ENCODE results near the gene KCTD14. TPM values are rescaled to one million over a fixed set of nuclear protein-coding genes. Genes with fewer than 3 reads are reported as not detected.

Gene KCTD14
- polyA plus RNA-seq, 1 experiment: 1.8 TPM

DNA sequence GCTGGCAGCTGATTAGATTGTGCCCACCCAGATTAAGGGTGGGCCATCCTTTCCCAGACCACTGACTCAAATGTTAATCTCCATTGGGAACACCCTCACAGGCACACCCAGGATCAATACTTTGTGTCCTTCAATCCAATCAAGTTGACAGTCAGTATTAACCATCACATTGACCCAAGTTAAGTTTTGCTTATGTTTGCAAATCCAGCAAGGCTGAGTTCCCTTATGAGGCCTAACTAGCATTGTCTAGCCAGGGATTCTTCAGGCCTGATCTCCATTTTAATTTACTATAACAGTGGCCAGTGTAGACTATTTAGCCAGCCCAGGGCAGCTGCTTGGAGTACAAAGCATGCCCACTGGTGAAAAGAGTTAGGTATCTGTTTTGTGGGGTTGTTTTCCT, 2.3 kb upstream of the KCTD14 start:
- no peaks in the 10 kb centered on the region for H3K27me3 ChIP-seq (ENCODE audit: control insufficient read depth, insufficient read depth, low read length)
- CTCF ChIA-PET: no interaction called here
- POLR2A ChIA-PET: no interaction called here
- no peaks in the 10 kb centered on the region for H3K36me3 ChIP-seq (ENCODE audit: control insufficient read depth, insufficient read depth, low read length)
- no peak for DNase-seq (ENCODE audit: low read depth)
- TF ChIP-seq CTCF (IDR thresholded peaks at IDR 0.05; ENCODE audit: insufficient read depth, low read depth, low read length): no peak
- no peak overlapping the region for H3K4me3 ChIP-seq (ENCODE audit: low read depth, low read length)

GRCh38 chr11:78023426-78023825, 350 bp upstream of the KCTD14 start:
- Histone ChIP-seq H3K4me3 (ENCODE audit: low read depth, low read length) (peak overlapping the region; percentile 43), H3K36me3 (ENCODE audit: control insufficient read depth, insufficient read depth, low read length) (no peaks in the 10 kb centered on the region), H3K27me3 (ENCODE audit: control insufficient read depth, insufficient read depth, low read length) (no peaks in the 10 kb centered on the region)
- no peak for DNase-seq (ENCODE audit: low read depth)
- CTCF ChIA-PET: no interaction called here
- TF ChIP-seq CTCF (IDR thresholded peaks at IDR 0.05; ENCODE audit: insufficient read depth, low read depth, low read length): no peak
- POLR2A ChIA-PET: no interaction called here

DNA sequence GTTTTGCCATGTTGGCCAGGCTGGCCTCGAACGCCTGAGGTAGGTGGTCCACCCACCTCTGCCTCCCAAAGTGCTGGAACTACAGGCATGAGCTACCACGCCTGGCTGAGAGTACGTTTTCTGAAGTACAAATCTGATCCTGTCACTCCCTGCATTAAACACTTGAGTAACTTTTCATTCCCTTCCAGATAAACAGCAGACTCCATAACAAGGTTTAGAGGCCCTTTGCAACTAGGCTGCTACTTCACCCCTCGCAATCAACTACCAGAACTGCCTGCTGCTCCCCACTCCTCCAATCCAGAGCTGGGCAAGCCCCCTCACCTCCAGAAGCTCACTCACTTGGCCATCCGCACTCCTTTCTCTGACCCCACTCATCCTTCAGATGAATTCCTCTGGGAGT, 1.5 kb downstream of the KCTD14 start:
- TF ChIP-seq CTCF (IDR thresholded peaks at IDR 0.05; ENCODE audit: insufficient read depth, low read depth, low read length): no peak
- H3K27me3 ChIP-seq (ENCODE audit: control insufficient read depth, insufficient read depth, low read length): no peaks in the 10 kb centered on the region
- ChIA-PET POLR2A (interaction anchor here (1.2 kb wide), 1 partner anchor 18 kb away, joined by 3 read pairs; no protein-coding TSS in a partner anchor), CTCF (interaction anchor here (1.0 kb wide), 1 partner anchor 12 kb away, joined by 3 read pairs; no protein-coding TSS in a partner anchor)
- H3K4me3 ChIP-seq (ENCODE audit: low read depth, low read length): no peak overlapping the region
- H3K36me3 ChIP-seq (ENCODE audit: control insufficient read depth, insufficient read depth, low read length): no peaks in the 10 kb centered on the region
- DNase-seq (ENCODE audit: low read depth): no peak

DNA sequence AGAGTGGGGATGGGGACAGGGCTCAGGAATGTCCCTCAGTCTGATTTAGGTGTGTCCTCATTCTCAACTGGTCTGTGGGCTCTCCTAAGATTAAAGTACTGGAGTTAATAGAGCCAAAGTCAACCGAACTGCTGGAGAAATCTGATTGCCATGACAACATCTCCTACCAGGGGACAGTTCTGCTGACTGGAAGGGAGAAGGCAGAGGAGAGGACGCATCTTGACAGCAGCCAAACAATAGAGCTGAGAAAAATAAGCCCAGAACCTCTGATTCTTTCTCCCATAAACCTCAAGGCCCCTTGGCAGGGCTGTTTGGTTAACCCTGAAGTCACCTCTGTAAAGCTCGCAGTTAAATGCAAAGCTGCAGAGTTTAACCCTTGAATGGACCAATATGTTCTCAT, 2.8 kb downstream of the KCTD14 start:
- no peak for TF ChIP-seq CTCF (IDR thresholded peaks at IDR 0.05; ENCODE audit: insufficient read depth, low read depth, low read length)
- H3K27me3 ChIP-seq (ENCODE audit: control insufficient read depth, insufficient read depth, low read length): no peaks in the 10 kb centered on the region
- H3K36me3 ChIP-seq (ENCODE audit: control insufficient read depth, insufficient read depth, low read length): no peaks in the 10 kb centered on the region
- ChIA-PET POLR2A (interaction anchor here (0.6 kb wide), 1 partner anchor 34 kb away, joined by 3 read pairs; no protein-coding TSS in a partner anchor), CTCF (interaction anchor here (1.0 to 1.1 kb wide), 2 partner anchors 12 to 26 kb away, joined by 3 to 4 read pairs; no protein-coding TSS in a partner anchor)
- no peak overlapping the region for H3K4me3 ChIP-seq (ENCODE audit: low read depth, low read length)
- no peak for DNase-seq (ENCODE audit: low read depth)

DNA sequence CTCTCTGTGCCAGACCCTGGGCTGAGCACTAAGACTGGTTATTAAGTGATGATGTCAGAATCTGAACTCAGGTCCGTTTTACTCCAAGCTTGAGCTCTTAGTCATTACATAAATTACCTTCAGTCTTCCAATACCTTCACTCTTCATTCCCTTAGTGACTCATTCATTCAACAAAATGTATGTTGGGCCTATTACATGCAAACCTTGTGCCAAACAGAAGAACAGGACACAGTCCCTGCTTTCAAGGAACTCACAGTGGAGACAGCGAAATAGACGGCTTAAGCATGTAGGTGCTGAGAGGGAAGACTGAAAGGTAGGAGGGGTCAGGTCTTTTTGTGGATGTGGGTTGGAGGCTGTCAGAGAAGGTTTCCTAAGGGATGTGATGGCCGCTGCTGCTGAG, 3.3 kb downstream of the KCTD14 start:
- H3K4me3 ChIP-seq (ENCODE audit: low read depth, low read length): no peak overlapping the region
- DNase-seq (ENCODE audit: low read depth): no peak
- no peaks in the 10 kb centered on the region for H3K27me3 ChIP-seq (ENCODE audit: control insufficient read depth, insufficient read depth, low read length)
- CTCF ChIA-PET: no interaction called here
- TF ChIP-seq CTCF (IDR thresholded peaks at IDR 0.05; ENCODE audit: insufficient read depth, low read depth, low read length): no peak
- H3K36me3 ChIP-seq (ENCODE audit: control insufficient read depth, insufficient read depth, low read length): no peaks in the 10 kb centered on the region
- POLR2A ChIA-PET: no interaction called here
